ENCODE data around the gene USP17L10. TPM values are rescaled to one million over a fixed set of nuclear protein-coding genes. Genes with fewer than 3 reads are reported as not detected.
"Not testable (repeated sequence)": the region's sequence is repeated elsewhere in the genome, so short reads cannot be mapped to it uniquely, and the experiment has no call there.

USP17L10 gene, protein sequence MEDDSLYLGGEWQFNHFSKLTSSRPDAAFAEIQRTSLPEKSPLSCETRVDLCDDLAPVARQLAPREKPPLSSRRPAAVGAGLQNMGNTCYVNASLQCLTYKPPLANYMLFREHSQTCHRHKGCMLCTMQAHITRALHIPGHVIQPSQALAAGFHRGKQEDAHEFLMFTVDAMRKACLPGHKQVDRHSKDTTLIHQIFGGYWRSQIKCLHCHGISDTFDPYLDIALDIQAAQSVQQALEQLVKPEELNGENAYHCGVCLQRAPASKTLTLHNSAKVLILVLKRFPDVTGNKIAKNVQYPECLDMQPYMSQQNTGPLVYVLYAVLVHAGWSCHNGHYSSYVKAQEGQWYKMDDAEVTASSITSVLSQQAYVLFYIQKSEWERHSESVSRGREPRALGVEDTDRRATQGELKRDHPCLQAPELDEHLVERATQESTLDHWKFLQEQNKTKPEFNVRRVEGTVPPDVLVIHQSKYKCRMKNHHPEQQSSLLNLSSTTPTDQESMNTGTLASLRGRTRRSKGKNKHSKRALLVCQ
- not detected for total RNA-seq
- long read RNA-seq: 0 reads

DNA sequence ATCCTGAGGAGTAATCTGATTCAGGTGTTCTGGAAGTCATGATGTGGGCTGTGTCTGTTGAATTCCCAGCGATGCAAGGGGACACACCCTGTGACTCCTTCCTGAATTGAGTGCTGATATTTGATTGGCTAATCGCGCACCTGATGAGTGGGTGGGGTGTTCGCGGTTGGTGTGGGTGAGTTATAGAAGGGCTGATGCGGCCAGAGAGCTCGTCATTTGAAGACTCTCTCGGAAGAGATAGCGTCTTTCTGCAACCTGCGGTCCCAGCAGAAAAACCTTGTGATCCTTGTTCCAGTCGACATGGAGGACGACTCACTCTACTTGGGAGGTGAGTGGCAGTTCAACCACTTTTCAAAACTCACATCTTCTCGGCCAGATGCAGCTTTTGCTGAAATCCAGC is at the start of gene USP17L10:
TSS of gene USP17L10 (plus strand) at position 301 of the 400 bp plus-strand sequence. CDS start at position 301, 0 bp downstream.
- H3K4me3 ChIP-seq; H3K9me3 ChIP-seq; H3K36me3 ChIP-seq; DNase-seq; H3K4me1 ChIP-seq; H3K27ac ChIP-seq; intact Hi-C loops (cut with DNase I); ATAC-seq; H3K27me3 ChIP-seq (ENCODE audit: low read depth): not testable (repeated sequence)

DNA sequence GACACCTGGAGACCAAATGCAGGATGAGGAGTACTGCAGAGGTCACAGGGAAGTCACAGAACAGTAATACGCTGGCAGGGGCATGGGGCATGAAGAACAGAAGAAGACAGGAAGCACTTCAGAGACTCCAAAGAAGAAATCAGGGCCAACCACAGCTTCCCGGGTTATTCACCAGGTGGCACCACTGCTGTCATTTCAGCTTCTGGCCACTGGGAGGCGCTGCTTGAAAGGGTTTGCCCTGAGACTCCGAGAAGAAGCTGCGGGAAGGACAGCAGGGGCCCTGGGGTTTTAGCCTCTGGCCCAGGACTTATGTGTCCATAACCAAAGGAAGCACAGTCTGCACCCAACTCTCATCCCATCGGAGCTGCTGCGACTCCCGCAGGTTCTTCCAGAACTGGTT is 44.5 kb upstream of the USP17L10 start:
- ATAC-seq; H3K36me3 ChIP-seq; H3K4me1 ChIP-seq; intact Hi-C loops (cut with DNase I); H3K4me3 ChIP-seq; H3K27me3 ChIP-seq (ENCODE audit: low read depth); H3K27ac ChIP-seq; DNase-seq; H3K9me3 ChIP-seq: not testable (repeated sequence)

DNA sequence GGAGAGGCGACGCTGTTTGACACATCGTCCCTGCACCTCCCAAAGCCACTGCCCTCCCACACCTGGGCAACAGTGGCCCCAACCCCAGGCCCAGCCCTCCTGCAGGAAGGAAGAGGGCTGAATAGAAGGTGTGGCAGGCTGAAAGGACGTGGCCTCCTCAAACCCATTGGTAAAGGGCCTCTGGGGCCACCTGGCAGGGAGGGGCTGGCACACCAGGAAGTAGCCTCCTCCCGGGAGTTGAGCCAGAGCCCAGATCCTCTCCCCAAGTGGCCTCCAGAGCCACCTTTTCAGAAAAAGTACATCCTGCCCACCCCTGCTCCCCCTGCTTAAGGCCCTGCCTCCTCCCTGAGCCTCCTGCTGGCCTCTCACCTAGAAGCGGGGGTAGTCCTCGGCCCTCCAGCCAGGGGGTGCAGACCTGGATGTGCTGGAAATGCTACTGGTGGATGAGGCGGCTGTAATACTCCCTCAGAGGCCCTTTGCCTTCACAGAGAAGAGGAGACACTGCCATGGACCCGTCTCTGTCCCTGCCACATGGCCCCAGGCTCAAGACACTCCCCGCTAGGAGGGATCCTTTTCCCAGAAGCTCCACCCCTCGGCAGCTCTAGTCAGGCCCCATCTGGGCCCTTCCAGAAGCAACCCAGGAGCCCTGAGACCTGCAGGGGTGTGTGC is 40.5 kb upstream of the USP17L10 start, which contains the start of gene FAM90A26:
TSS of gene FAM90A26 (plus strand) at position 619 of the 669 bp plus-strand sequence. CDS start 2,764 bp downstream, outside the sequence.
- H3K27ac ChIP-seq; H3K36me3 ChIP-seq; intact Hi-C loops (cut with DNase I); ATAC-seq; H3K4me3 ChIP-seq; H3K9me3 ChIP-seq; H3K27me3 ChIP-seq (ENCODE audit: low read depth); H3K4me1 ChIP-seq: not testable (repeated sequence)
- peak; percentile 46 for DNase-seq

DNA sequence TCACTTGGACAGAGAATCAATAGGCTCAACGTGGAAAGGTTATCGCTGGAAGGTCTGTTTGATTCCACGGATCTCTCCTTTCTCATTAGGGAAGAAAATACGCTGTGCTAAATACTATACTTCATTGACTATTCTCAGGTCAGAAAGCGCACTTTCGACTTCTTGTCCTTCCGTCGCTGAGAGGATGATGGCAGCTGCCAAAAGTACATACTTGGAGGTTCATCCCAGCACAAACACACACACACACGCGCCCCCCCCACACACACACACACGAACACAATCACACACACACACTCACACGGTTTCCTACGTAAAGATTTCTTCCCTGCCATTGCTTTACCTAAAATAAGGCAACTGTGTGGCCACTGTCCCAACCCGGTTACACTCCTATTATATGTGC is 4.2 kb downstream of the USP17L10 start:
- H3K9me3 ChIP-seq; intact Hi-C loops (cut with DNase I); H3K27me3 ChIP-seq (ENCODE audit: low read depth); H3K27ac ChIP-seq; H3K36me3 ChIP-seq; ATAC-seq; H3K4me3 ChIP-seq; H3K4me1 ChIP-seq: not testable (repeated sequence)
- DNase-seq: peak; percentile 22

DNA sequence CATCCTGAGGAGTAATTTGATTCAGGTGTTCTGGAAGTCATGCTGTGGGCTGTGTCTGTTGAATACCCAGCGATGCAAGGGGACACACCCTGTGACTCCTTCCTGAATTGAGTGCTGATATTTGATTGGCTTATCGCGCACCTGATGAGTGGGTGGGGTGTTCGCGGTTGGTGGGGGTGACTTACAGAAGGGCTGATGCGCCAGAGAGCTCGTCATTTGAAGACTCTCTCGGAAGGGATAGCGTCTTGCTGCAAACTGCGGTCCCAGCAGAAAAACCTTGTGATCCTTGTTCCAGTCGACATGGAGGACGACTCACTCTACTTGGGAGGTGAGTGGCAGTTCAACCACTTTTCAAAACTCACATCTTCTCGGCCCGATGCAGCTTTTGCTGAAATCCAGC is 4.6 kb downstream of the USP17L10 start, which contains the start of gene USP17L11:
TSS of gene USP17L11 (plus strand) at position 301 of the 400 bp plus-strand sequence. CDS start at position 301, 0 bp downstream.
- H3K4me3 ChIP-seq; intact Hi-C loops (cut with DNase I): not testable (repeated sequence)

DNA sequence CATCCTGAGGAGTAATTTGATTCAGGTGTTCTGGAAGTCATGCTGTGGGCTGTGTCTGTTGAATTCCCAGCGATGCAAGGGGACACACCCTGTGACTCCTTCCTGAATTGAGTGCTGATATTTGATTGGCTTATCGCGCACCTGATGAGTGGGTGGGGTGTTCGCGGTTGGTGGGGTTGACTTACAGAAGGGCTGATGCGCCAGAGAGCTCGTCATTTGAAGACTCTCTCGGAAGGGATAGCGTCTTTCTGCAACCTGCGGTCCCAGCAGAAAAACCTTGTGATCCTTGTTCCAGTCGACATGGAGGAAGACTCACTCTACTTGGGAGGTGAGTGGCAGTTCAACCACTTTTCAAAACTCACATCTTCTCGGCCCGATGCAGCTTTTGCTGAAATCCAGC is 9.4 kb downstream of the USP17L10 start, which contains the start of gene USP17L12:
TSS of gene USP17L12 (plus strand) at position 301 of the 400 bp plus-strand sequence. CDS start at position 301, 0 bp downstream.
- H3K36me3 ChIP-seq; H3K27ac ChIP-seq; intact Hi-C loops (cut with DNase I); ATAC-seq; H3K27me3 ChIP-seq (ENCODE audit: low read depth); H3K4me1 ChIP-seq; DNase-seq; H3K9me3 ChIP-seq; H3K4me3 ChIP-seq: not testable (repeated sequence)

More for the DNA sequence above, 4.6 kb downstream of the USP17L10 start, which contains the start of gene USP17L11:
- DNase-seq; H3K36me3 ChIP-seq; H3K27ac ChIP-seq; H3K27me3 ChIP-seq (ENCODE audit: low read depth); ATAC-seq; H3K4me1 ChIP-seq; H3K9me3 ChIP-seq: not testable (repeated sequence)

DNA sequence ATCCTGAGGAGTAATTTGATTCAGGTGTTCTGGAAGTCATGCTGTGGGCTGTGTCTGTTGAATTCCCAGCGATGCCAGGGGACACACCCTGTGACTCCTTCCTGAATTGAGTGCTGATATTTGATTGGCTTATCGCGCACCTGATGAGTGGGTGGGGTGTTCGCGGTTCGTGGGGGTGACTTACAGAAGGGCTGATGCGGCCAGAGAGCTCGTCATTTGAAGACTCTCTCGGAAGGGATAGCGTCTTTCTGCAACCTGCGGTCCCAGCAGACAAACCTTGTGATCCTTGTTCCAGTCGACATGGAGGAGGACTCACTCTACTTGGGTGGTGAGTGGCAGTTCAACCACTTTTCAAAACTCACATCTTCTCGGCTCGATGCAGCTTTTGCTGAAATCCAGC is 14.1 kb downstream of the USP17L10 start, which contains the start of gene USP17L13:
TSS of gene USP17L13 (plus strand) at position 301 of the 400 bp plus-strand sequence. CDS start at position 301, 0 bp downstream.
- H3K27me3 ChIP-seq (ENCODE audit: low read depth); H3K9me3 ChIP-seq; H3K27ac ChIP-seq; H3K36me3 ChIP-seq; H3K4me1 ChIP-seq; intact Hi-C loops (cut with DNase I); ATAC-seq; DNase-seq; H3K4me3 ChIP-seq: not testable (repeated sequence)

DNA sequence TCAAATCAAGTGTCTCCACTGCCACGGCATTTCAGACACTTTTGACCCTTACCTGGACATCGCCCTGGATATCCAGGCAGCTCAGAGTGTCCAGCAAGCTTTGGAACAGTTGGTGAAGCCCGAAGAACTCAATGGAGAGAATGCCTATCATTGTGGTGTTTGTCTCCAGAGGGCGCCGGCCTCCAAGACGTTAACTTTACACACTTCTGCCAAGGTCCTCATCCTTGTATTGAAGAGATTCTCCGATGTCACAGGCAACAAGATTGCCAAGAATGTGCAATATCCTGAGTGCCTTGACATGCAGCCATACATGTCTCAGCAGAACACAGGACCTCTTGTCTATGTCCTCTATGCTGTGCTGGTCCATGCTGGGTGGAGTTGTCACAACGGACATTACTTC is 19.8 kb downstream of the USP17L10 start:
- H3K4me3 ChIP-seq; H3K4me1 ChIP-seq; intact Hi-C loops (cut with DNase I); ATAC-seq; H3K27ac ChIP-seq; DNase-seq; H3K36me3 ChIP-seq; H3K27me3 ChIP-seq (ENCODE audit: low read depth); H3K9me3 ChIP-seq: not testable (repeated sequence)

DNA sequence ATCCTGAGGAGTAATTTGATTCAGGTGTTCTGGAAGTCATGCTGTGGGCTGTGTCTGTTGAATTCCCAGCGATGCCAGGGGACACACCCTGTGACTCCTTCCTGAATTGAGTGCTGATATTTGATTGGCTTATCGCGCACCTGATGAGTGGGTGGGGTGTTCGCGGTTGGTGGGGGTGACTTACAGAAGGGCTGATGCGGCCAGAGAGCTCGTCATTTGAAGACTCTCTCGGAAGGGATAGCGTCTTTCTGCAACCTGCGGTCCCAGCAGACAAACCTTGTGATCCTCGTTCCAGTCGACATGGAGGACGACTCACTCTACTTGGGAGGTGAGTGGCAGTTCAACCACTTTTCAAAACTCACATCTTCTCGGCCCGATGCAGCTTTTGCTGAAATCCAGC is 23.6 kb downstream of the USP17L10 start, which contains the start of gene USP17L15:
TSS of gene USP17L15 (plus strand) at position 301 of the 400 bp plus-strand sequence. CDS start at position 301, 0 bp downstream.
- H3K4me3 ChIP-seq; intact Hi-C loops (cut with DNase I); H3K36me3 ChIP-seq; H3K4me1 ChIP-seq; H3K27ac ChIP-seq; ATAC-seq; H3K27me3 ChIP-seq (ENCODE audit: low read depth); H3K9me3 ChIP-seq; DNase-seq: not testable (repeated sequence)

DNA sequence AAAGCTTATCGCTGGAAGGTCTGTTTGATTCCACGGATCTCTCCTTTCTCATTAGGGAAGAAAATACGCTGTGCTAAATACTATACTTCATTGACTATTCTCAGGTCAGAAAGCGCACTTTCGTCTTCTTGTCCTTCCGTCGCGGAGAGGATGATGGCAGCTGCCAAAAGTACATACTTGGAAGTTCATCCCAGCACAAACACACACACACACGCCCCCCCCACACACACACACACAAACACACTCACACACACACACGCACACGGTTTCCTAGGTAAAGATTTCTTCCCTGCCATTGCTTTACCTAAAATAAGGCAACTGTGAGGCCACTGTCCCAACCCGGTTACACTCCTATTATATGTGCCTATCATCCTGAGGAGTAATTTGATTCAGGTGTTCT is 28.0 kb downstream of the USP17L10 start:
- H3K27me3 ChIP-seq (ENCODE audit: low read depth); H3K4me1 ChIP-seq; H3K27ac ChIP-seq; intact Hi-C loops (cut with DNase I); H3K9me3 ChIP-seq; ATAC-seq; H3K36me3 ChIP-seq; H3K4me3 ChIP-seq: not testable (repeated sequence)
- peak; percentile 43 for DNase-seq

DNA sequence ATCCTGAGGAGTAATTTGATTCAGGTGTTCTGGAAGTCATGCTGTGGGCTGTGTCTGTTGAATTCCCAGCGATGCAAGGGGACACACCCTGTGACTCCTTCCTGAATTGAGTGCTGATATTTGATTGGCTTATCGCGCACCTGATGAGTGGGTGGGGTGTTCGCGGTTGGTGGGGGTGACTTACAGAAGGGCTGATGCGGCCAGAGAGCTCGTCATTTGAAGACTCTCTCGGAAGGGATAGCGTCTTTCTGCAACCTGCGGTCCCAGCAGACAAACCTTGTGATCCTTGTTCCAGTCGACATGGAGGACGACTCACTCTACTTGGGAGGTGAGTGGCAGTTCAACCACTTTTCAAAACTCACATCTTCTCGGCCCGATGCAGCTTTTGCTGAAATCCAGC is 33.1 kb downstream of the USP17L10 start, which contains the start of gene USP17L17:
TSS of gene USP17L17 (plus strand) at position 301 of the 400 bp plus-strand sequence. CDS start at position 301, 0 bp downstream.
- H3K27ac ChIP-seq; H3K9me3 ChIP-seq; H3K27me3 ChIP-seq (ENCODE audit: low read depth); H3K36me3 ChIP-seq; ATAC-seq; H3K4me1 ChIP-seq; H3K4me3 ChIP-seq; intact Hi-C loops (cut with DNase I); DNase-seq: not testable (repeated sequence)

DNA sequence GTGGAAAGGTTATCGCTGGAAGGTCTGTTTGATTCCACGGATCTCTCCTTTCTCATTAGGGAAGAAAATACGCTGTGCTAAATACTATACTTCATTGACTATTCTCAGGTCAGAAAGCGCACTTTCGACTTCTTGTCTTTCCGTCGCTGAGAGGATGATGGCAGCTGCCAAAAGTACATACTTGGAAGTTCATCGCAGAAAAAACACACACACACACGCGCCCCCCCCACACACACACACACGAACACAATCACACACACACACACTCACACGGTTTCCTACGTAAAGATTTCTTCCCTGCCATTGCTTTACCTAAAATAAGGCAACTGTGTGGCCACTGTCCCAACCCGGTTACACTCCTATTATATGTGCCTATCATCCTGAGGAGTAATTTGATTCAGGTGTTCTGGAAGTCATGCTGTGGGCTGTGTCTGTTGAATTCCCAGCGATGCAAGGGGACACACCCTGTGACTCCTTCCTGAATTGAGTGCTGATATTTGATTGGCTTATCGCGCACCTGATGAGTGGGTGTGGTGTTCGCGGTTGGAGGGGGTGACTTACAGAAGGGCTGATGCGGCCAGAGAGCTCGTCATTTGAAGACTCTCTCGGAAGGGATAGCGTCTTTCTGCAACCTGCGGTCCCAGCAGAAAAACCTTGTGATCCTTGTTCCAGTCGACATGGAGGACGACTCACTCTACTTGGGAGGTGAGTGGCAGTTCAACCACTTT is 37.7 kb downstream of the USP17L10 start, which contains the start of gene USP17L18:
TSS of gene USP17L18 (plus strand) at position 678 of the 728 bp plus-strand sequence. CDS start at position 678, 0 bp downstream.
- H3K4me3 ChIP-seq; H3K36me3 ChIP-seq; H3K9me3 ChIP-seq; H3K27me3 ChIP-seq (ENCODE audit: low read depth); H3K4me1 ChIP-seq; intact Hi-C loops (cut with DNase I); H3K27ac ChIP-seq; ATAC-seq: not testable (repeated sequence)
- peak; percentile 23 for DNase-seq
